ENCODE results near the gene RP2.

The RP2 gene

GRCh38 chrX:46927718-46928117, 90.9 kb downstream of the RP2 start:
- FAIRE-seq, result no peak

GRCh38 chrX:46929439-46930261, 92.8 kb downstream of the RP2 start:
- no peak for FAIRE-seq

Data from G401.6 (cell line).